Measurements from ENCODE around the gene OAS1. TPM values are rescaled to one million over a fixed set of nuclear protein-coding genes. Genes with fewer than 3 reads are reported as not detected.

OAS1 gene
- polyA plus RNA-seq, 1 experiment = 1.4 TPM

GRCh38 chr12:112941528-112942335, 35.0 kb downstream of the OAS1 start:
- no peak for TF ChIP-seq CTCF (IDR thresholded peaks at IDR 0.05; ENCODE audit: insufficient read depth, low read depth, low read length)
- no peak overlapping the region for H3K4me3 ChIP-seq (ENCODE audit: low read depth, low read length)
- ChIA-PET POLR2A (no interaction called here), CTCF (no interaction called here)
- no peak for DNase-seq (ENCODE audit: low read depth)
- H3K27me3 ChIP-seq (ENCODE audit: control insufficient read depth, insufficient read depth, low read length) = no peaks in the 10 kb centered on the region
- no peaks in the 10 kb centered on the region for H3K36me3 ChIP-seq (ENCODE audit: control insufficient read depth, insufficient read depth, low read length)

DNA sequence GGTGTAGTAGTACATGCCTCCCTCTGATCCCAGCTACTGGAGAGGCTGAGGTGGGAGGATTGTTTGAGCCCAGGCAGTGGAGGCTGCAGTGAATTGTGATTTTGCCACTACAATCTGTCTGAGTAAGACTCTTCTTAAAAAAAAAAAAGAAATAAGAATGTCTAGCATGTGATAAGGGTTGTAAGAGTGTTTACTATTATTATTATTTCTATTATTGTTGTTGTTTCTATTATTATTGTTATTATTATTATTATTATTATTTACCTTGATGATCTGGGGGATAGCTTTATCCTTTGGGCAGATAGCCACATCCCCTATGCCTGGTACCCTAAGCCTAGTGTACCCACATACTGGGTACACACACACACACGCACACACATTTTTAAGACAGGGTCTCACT, 35.8 kb downstream of the OAS1 start:
- DNase-seq (ENCODE audit: low read depth) = no peak
- no peak for TF ChIP-seq CTCF (IDR thresholded peaks at IDR 0.05; ENCODE audit: insufficient read depth, low read depth, low read length)
- CTCF ChIA-PET = no interaction called here
- Histone ChIP-seq H3K36me3 (ENCODE audit: control insufficient read depth, insufficient read depth, low read length) (no peaks in the 10 kb centered on the region), H3K4me3 (ENCODE audit: low read depth, low read length) (no peak overlapping the region), H3K27me3 (ENCODE audit: control insufficient read depth, insufficient read depth, low read length) (no peaks in the 10 kb centered on the region)
- POLR2A ChIA-PET = no interaction called here

DNA sequence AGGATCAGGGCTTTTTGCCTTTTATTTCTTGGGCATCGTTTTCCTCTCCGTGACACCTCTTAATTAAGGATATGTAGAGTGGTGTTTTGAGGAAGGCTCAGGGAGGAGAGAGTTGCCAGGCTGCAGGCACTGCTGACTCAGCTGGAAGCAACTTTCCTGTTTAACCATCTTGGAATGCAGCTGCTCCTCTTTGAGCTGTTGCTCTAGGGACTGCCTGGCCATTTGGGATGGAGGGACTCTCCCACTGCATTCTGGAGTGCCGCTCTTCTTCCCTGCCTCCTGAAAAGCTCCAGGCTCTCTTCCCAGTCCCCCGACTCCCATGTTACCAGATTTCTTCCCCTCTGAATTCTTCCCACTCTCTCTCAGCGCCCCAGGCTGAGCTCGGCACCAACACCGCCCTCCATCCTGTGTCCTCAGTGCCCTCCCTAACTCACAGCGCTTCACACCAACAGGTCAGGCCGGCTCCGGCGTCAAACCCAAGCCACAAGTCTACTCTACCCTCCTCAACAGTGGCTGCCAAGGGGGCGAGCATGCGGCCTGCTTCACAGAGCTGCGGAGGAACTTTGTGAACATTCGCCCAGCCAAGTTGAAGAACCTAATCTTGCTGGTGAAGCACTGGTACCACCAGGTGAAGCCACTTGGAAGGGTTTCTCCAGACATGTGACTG, 37.4 kb downstream of the OAS1 start:
- no peak overlapping the region for H3K4me3 ChIP-seq (ENCODE audit: low read depth, low read length)
- no peak for DNase-seq (ENCODE audit: low read depth)
- H3K27me3 ChIP-seq (ENCODE audit: control insufficient read depth, insufficient read depth, low read length) = no peaks in the 10 kb centered on the region
- ChIA-PET POLR2A (no interaction called here), CTCF (interaction anchor here (0.5 kb wide), 1 partner anchor 69 kb away, joined by 3 read pairs; no protein-coding TSS in a partner anchor)
- TF ChIP-seq CTCF (IDR thresholded peaks at IDR 0.05; ENCODE audit: insufficient read depth, low read depth, low read length) = no peak
- H3K36me3 ChIP-seq (ENCODE audit: control insufficient read depth, insufficient read depth, low read length) = no peaks in the 10 kb centered on the region

DNA sequence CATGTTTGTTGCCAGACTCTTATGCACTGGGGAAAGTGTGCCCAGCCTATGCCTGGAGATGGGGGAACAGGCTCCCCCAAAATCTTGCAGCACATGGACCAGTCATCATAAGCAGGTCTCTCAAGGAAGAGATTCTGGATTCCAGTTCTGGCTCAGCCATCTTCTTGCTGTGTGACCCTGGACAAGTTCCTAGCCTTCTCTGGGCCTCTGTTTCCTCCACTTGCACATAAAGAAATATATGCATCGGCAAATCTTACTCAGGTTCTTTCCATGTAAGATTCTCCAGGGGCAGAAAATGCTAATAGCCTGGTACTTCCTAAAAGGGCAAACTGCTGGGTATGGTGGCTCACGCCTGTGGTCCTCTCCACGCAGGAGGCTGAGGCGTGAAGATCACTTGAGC, 38.8 kb downstream of the OAS1 start:
- Histone ChIP-seq H3K36me3 (ENCODE audit: control insufficient read depth, insufficient read depth, low read length) (no peaks in the 10 kb centered on the region), H3K4me3 (ENCODE audit: low read depth, low read length) (no peak overlapping the region), H3K27me3 (ENCODE audit: control insufficient read depth, insufficient read depth, low read length) (no peaks in the 10 kb centered on the region)
- no peak for TF ChIP-seq CTCF (IDR thresholded peaks at IDR 0.05; ENCODE audit: insufficient read depth, low read depth, low read length)
- CTCF ChIA-PET = no interaction called here
- POLR2A ChIA-PET = no interaction called here
- DNase-seq (ENCODE audit: low read depth) = no peak

DNA sequence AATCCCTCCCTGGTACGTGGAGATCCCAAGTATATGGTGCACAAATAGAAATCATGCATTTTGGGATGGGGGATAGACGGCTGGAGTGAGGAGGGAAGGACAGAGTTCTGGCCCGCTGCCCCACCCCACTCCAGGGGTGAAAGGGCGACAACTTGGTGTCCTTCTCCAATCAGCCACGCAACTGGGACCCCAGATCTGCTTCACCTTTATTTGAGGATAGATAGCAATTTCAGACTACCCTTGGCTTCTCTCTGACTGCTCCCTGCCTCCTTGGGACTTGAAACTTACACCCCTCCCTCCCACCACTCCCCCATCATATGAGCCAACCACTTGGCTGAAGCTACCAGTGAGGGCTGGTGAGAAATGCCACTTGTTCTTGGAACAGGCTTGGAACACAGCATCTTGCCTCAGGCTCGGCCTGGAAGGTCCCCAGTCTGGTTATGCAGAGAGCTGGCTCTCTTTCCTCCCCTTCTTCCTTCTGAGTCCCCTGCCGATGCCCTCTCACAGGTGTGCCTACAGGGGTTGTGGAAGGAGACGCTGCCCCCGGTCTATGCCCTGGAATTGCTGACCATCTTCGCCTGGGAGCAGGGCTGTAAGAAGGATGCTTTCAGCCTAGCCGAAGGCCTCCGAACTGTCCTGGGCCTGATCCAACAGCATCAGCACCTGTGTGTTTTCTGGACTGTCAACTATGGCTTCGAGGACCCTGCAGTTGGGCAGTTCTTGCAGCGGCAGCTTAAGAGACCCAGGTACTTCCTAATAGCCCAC, 39.7 kb downstream of the OAS1 start:
- no peak for DNase-seq (ENCODE audit: low read depth)
- ChIA-PET CTCF (interaction anchor here (0.5 kb wide), 1 partner anchor 26 kb away, joined by 3 read pairs; no protein-coding TSS in a partner anchor), POLR2A (no interaction called here)
- no peak for TF ChIP-seq CTCF (IDR thresholded peaks at IDR 0.05; ENCODE audit: insufficient read depth, low read depth, low read length)
- Histone ChIP-seq H3K4me3 (ENCODE audit: low read depth, low read length) (no peak overlapping the region), H3K36me3 (ENCODE audit: control insufficient read depth, insufficient read depth, low read length) (no peaks in the 10 kb centered on the region; the same call in 1 of the 2 replicates), H3K27me3 (ENCODE audit: control insufficient read depth, insufficient read depth, low read length) (no peaks in the 10 kb centered on the region)
